B cell (primary cell): Measurements from ENCODE around the gene ADSS1.

Experiments used
- EZH2 ChIP-seq: IDR thresholded peaks from 2 replicates; pipeline ENCODE4 v1.6.1; 2012; ENCODE audit warnings: borderline replicate concordance, low read depth, mild to moderate bottlenecking, moderate library complexity, low read length; ENCODE audit not compliant: insufficient read depth, poor library complexity, severe bottlenecking
- TF ChIP-seq, protein P1 (sequence below): fragments of 200-600 bp; IDR thresholded peaks from one replicate; pipeline ENCODE4 v1.8.0; 2022; ENCODE audit warnings: antibody characterized with exemption, mild to moderate bottlenecking

DNA sequence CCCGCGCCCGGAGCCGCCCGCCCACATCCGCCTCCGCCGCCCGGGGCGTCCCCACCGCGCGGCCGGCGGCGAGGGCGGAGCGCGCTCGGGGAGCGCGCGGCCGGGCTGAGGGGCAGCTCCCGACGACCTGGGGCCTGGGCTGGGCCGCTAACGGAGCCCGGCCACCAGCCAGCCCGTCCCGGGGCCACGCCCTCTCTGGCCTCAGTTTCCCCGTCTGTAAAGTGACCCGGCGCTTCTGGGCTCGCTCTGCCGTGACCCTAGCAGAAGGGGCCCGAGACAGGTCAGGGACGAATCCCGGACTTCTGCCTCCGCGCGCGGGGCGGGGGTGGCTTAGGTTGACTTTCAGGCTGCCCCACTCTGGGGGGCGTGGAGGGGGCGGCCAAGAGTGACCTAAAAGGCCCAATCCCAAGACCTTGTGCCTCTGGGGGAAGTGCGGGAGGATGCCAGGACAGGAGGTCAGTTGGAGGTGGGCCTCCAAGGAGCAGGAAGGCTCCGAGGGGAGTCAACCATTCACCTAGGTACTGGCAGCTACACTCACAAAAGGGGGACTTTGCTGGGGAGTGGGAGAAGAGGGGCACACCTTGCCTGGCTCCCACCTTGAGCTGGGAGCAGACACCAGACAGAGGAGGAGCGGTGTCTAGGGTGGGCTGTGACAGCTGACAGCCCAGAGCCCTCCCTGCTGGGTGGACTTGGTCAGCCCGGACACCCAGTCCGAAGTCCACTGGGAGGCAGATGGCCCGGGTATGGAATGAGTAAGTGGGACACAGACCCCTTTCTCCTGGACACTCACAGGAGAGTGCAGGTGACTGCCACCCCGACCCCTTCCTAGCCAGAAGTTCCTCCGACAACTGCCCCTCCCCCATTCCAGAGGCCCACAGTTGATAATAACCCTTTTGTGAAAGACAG is 72.0 kb downstream of the ADSS1 start:
- TF ChIP-seq, protein P1, sequence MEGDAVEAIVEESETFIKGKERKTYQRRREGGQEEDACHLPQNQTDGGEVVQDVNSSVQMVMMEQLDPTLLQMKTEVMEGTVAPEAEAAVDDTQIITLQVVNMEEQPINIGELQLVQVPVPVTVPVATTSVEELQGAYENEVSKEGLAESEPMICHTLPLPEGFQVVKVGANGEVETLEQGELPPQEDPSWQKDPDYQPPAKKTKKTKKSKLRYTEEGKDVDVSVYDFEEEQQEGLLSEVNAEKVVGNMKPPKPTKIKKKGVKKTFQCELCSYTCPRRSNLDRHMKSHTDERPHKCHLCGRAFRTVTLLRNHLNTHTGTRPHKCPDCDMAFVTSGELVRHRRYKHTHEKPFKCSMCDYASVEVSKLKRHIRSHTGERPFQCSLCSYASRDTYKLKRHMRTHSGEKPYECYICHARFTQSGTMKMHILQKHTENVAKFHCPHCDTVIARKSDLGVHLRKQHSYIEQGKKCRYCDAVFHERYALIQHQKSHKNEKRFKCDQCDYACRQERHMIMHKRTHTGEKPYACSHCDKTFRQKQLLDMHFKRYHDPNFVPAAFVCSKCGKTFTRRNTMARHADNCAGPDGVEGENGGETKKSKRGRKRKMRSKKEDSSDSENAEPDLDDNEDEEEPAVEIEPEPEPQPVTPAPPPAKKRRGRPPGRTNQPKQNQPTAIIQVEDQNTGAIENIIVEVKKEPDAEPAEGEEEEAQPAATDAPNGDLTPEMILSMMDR = no peak
- TF ChIP-seq EZH2 = no peak
